Measurements from ENCODE around the gene PSMA5. TPM values are rescaled to one million over a fixed set of nuclear protein-coding genes. Genes with fewer than 3 reads are reported as not detected.
A peak's percentile ranks its signal among the peaks of the same experiment; 100 is the strongest.

PSMA5 gene
- total and polyA plus RNA-seq, 2 experiments from 2014 or later: 64.4 to 90.1 TPM

- Histone ChIP-seq H3K36me3 (replicated peaks; ENCODE audit: insufficient read depth, low read depth) (no peaks in the 10 kb centered on the region), H3K9me2 (replicated peaks; ENCODE audit: insufficient read depth) (no peaks in the 10 kb centered on the region), H3K9me3 (ENCODE audit: low read depth) (no peaks in the 10 kb centered on the region), H3K79me2 (peaks cover 26% of the 10 kb centered on the region), H2AFZ (no peak overlapping the region), H3K27ac (no peak overlapping the region), H3K4me1 (ENCODE audit: insufficient read depth) (peaks cover 9% of the 10 kb centered on the region), H3K4me2 (peak overlapping the region; percentile 92), H4K20me1 (ENCODE audit: insufficient read depth, poor library complexity, severe bottlenecking) (no peaks in the 10 kb centered on the region), H3K27me3 (no peaks in the 10 kb centered on the region), H3K4me3 (no peak overlapping the region)
- TF ChIP-seq EZH2 (IDR thresholded peaks at IDR 0.05; ENCODE audit: borderline replicate concordance): no peak
- TF ChIP-seq CTCF (IDR thresholded peaks at IDR 0.05; ENCODE audit: poor library complexity): peak; percentile 72
- WGBS (ENCODE audit: low lambda C conversion rate, missing lambda C conversion rate): 38% methylated on average over 2 of the region's 2 CpGs
- DNase-seq (ENCODE audit: low spot score): peak; percentile 79
Observed at GRCh38 chr1:109399326-109399957, 26.8 kb downstream of the PSMA5 start.

GRCh38 chr1:109398343-109399225 is 27.7 kb downstream of the PSMA5 start:
- Histone ChIP-seq H3K4me1 (ENCODE audit: insufficient read depth) (peaks cover 14% of the 10 kb centered on the region), H3K27ac (peak overlapping the region; percentile 78), H3K9me2 (replicated peaks; ENCODE audit: insufficient read depth) (no peaks in the 10 kb centered on the region), H3K79me2 (peaks cover 33% of the 10 kb centered on the region), H4K20me1 (ENCODE audit: insufficient read depth, poor library complexity, severe bottlenecking) (no peaks in the 10 kb centered on the region), H3K4me3 (peak overlapping the region; percentile 73), H3K36me3 (replicated peaks; ENCODE audit: insufficient read depth, low read depth) (no peaks in the 10 kb centered on the region), H3K4me2 (peak overlapping the region; percentile 92), H2AFZ (peak overlapping the region; percentile 59), H3K9me3 (ENCODE audit: low read depth) (no peaks in the 10 kb centered on the region), H3K27me3 (no peaks in the 10 kb centered on the region)
- no peak for TF ChIP-seq EZH2 (IDR thresholded peaks at IDR 0.05; ENCODE audit: borderline replicate concordance)
- no peak for TF ChIP-seq CTCF (IDR thresholded peaks at IDR 0.05; ENCODE audit: poor library complexity)
- TF ChIP-seq EZH2phosphoT487 (IDR thresholded peaks at IDR 0.05; ENCODE audit: low read depth, severe bottlenecking, unreplicated experiment): no peak
- WGBS (ENCODE audit: low lambda C conversion rate, missing lambda C conversion rate): 44% methylated on average over 18 of the region's 18 CpGs
- DNase-seq (ENCODE audit: low spot score): no peak

DNA sequence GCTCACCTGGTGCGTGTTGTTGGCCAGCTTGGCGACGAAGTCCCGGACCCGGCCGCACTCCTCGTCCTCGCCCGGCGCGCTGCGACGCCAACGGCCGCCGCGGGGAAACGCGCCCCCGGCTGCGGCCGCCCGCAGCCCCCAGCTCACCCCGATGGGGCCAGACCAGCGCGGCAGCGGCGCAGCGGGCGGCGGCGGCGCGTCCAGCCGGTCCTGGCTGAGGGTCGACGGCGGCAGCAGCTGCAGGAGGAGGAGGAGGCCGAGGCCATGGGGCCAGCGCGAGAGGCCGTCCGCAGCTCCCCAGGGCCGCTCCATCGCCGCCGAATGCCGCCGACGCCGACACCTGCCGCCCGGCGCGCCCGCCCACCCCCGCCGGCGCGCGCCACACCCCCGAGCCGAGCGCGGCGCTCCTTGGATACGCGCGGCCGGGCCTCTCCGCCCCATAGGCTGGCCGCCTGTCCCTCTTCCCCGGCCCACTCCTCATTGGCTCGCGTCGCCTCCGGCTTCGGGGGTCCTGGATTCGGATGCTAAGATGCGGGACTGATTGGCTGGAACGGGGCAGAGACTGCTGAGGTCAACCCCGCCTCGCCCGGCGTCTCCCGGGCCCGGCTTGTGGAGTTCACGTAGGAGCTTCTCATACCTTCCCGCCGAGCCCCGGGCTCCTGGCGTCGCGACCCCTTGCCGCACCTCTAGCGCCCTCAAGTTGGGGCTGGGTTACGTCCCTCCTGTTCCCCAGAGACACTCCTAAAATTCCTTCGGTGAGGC is 28.5 kb downstream of the PSMA5 start, which contains the start of gene SORT1:
TSS of gene SORT1 (minus strand) at position 338 of the 762 bp plus-strand sequence. CDS start at position 312, 26 bp downstream.
- H4K20me1 ChIP-seq (ENCODE audit: insufficient read depth, poor library complexity, severe bottlenecking): no peaks in the 10 kb centered on the region
- 1% methylated on average over 23 of the region's 98 CpGs for WGBS (ENCODE audit: low lambda C conversion rate, missing lambda C conversion rate)
- no peaks in the 10 kb centered on the region for H3K9me3 ChIP-seq (ENCODE audit: low read depth)
- H3K79me2 ChIP-seq: peaks cover 33% of the 10 kb centered on the region
- TF ChIP-seq EZH2phosphoT487 (IDR thresholded peaks at IDR 0.05; ENCODE audit: low read depth, severe bottlenecking, unreplicated experiment) (no peak), CTCF (IDR thresholded peaks at IDR 0.05; ENCODE audit: poor library complexity) (no peak), EZH2 (IDR thresholded peaks at IDR 0.05; ENCODE audit: borderline replicate concordance) (no peak)
- no peaks in the 10 kb centered on the region for H3K36me3 ChIP-seq (replicated peaks; ENCODE audit: insufficient read depth, low read depth)
- no peaks in the 10 kb centered on the region for H3K9me2 ChIP-seq (replicated peaks; ENCODE audit: insufficient read depth)
- peak within 1 kb of the TSS; percentile 78 for H3K27ac ChIP-seq
- peak within 1 kb of the TSS; percentile 73 for H3K4me3 ChIP-seq
- H3K4me1 ChIP-seq (ENCODE audit: insufficient read depth): peaks cover 20% of the 10 kb centered on the region
- no peaks in the 10 kb centered on the region for H3K27me3 ChIP-seq
- peak within 1 kb of the TSS; percentile 92 for H3K4me2 ChIP-seq
- peak; percentile 93 for DNase-seq (ENCODE audit: low spot score)
- H2AFZ ChIP-seq: peak within 1 kb of the TSS; percentile 59
